ENCODE data around the gene GALT. TPM values are rescaled to one million over a fixed set of nuclear protein-coding genes. Genes with fewer than 3 reads are reported as not detected.

Gene GALT
- total and polyA plus RNA-seq, 2 donors (not counting 1 experiment from before 2014, with no cell fraction given) = 111 to 167 TPM

GRCh38 chr9:34659592-34660253 is 13.2 kb downstream of the GALT start:
- H3K4me1 Mint-ChIP-seq = peaks cover 7% of the 10 kb centered on the region
- H3K4me3 ChIP-seq (ENCODE audit: control extremely low read depth in 1 of 5, extremely low read depth in 1 of 5, insufficient read depth in 1 of 5, low read depth in 2 of 5, low read length in 4 of 5) = no peak overlapping the region
- H3K4me2 ChIP-seq (replicated peaks; ENCODE audit: low read depth, low read length, poor library complexity, severe bottlenecking) = no peak overlapping the region
- no peaks in the 10 kb centered on the region for H3K9me3 Mint-ChIP-seq (ENCODE audit: insufficient read depth)
- no peaks in the 10 kb centered on the region for H3K36me3 ChIP-seq (replicated peaks in 1 of 2; ENCODE audit: control extremely low read depth in 1 of 2, control insufficient read depth in 1 of 2, extremely low read depth in 1 of 2, insufficient read depth in 2 of 2, low read length in 1 of 2)
- H3K79me2 ChIP-seq (ENCODE audit: control insufficient read depth, insufficient read depth, low read length) = no peaks in the 10 kb centered on the region
- ATAC-seq (ENCODE audit: low read depth) = no peak
- no peak overlapping the region for H3K4me3 Mint-ChIP-seq
- peaks cover 4 to 5% of the 10 kb centered on the region in 2 donors for H3K4me1 ChIP-seq (ENCODE audit: control insufficient read depth in 2 of 2, insufficient read depth in 2 of 2, low read length in 2 of 2)
- H3K9ac ChIP-seq (ENCODE audit: low read length) = no peak overlapping the region
- H2AFZ ChIP-seq (ENCODE audit: insufficient read depth, low read depth, low read length, poor library complexity, severe bottlenecking) = no peak overlapping the region
- ChIA-PET CTCF (interaction anchor here (2.9 kb wide), 1 partner anchor 43 kb away, joined by 10 read pairs; no protein-coding TSS in a partner anchor), POLR2A (no interaction called here)
- H3K27ac Mint-ChIP-seq = no peak overlapping the region
- WGBS (ENCODE audit: insufficient coverage) = 92% methylated on average over 8 of the region's 8 CpGs
- intact Hi-C loops (cut with micrococcal nuclease) = no loop called here
- DNase-seq = no peak
- H3K27me3 Mint-ChIP-seq = peaks cover 3% of the 10 kb centered on the region
- TF ChIP-seq EZH2 (IDR thresholded peaks at IDR 0.05; ENCODE audit: borderline replicate concordance, insufficient read depth, low read depth, low read length, poor library complexity, severe bottlenecking) (no peak), CTCF (IDR thresholded peaks at IDR 0.05) (no peak)
- H3K27me3 ChIP-seq (replicated peaks in 1 of 4; ENCODE audit: control extremely low read depth in 1 of 4, control insufficient read depth in 3 of 4, insufficient read depth in 4 of 4, low read length in 3 of 4) = no peaks in the 10 kb centered on the region
- H3K27ac ChIP-seq (ENCODE audit: low read length in 2 of 2) = no peak overlapping the region
- no peaks in the 10 kb centered on the region for H3K9me3 ChIP-seq (ENCODE audit: control extremely low read depth in 1 of 3, control insufficient read depth in 2 of 3, insufficient read depth in 1 of 3, low read length in 2 of 3)
- no peaks in the 10 kb centered on the region for H4K20me1 ChIP-seq (ENCODE audit: control insufficient read depth, insufficient read depth, low read length, poor library complexity, severe bottlenecking)

- ATAC-seq (ENCODE audit: low read depth) (no peak), DNase-seq (no peak)
- Histone ChIP-seq H3K27me3 (replicated peaks in 1 of 4; ENCODE audit: control extremely low read depth in 1 of 4, control insufficient read depth in 3 of 4, insufficient read depth in 4 of 4, low read length in 3 of 4) (no peaks in the 10 kb centered on the region), H3K4me1 (ENCODE audit: control insufficient read depth in 2 of 2, insufficient read depth in 2 of 2, low read length in 2 of 2) (peaks cover 10 to 18% of the 10 kb centered on the region in 2 donors), H3K27ac (ENCODE audit: low read length in 2 of 2) (no peak within 1 kb of the TSS), H3K36me3 (replicated peaks in 1 of 2; ENCODE audit: control extremely low read depth in 1 of 2, control insufficient read depth in 1 of 2, extremely low read depth in 1 of 2, insufficient read depth in 2 of 2, low read length in 1 of 2) (no peaks in the 10 kb centered on the region), H3K4me3 (ENCODE audit: control extremely low read depth in 1 of 5, extremely low read depth in 1 of 5, insufficient read depth in 1 of 5, low read depth in 2 of 5, low read length in 4 of 5) (no peak within 1 kb of the TSS), H3K4me2 (replicated peaks; ENCODE audit: low read depth, low read length, poor library complexity, severe bottlenecking) (no peak within 1 kb of the TSS), H3K9ac (ENCODE audit: low read length) (no peak within 1 kb of the TSS), H3K9me3 (ENCODE audit: control extremely low read depth in 1 of 3, control insufficient read depth in 2 of 3, insufficient read depth in 1 of 3, low read length in 2 of 3) (peaks cover 0 to 8% (median 0%) of the 10 kb centered on the region in 3 donors), H4K20me1 (ENCODE audit: control insufficient read depth, insufficient read depth, low read length, poor library complexity, severe bottlenecking) (no peaks in the 10 kb centered on the region), H2AFZ (ENCODE audit: insufficient read depth, low read depth, low read length, poor library complexity, severe bottlenecking) (no peak within 1 kb of the TSS), H3K79me2 (ENCODE audit: control insufficient read depth, insufficient read depth, low read length) (no peaks in the 10 kb centered on the region)
- peaks cover 20% of the 10 kb centered on the region for H3K4me1 Mint-ChIP-seq
- H3K27ac Mint-ChIP-seq = no peak within 1 kb of the TSS
- CTCF ChIA-PET = interaction anchor here (0.7 to 4.9 kb wide), 6 partner anchors 15 to 40 kb away, joined by 3 to 34 read pairs (median 6); partner anchors contain the start of gene GALT
- no peak within 1 kb of the TSS for H3K4me3 Mint-ChIP-seq
- WGBS (ENCODE audit: insufficient coverage) = 93% methylated on average over 3 of the region's 4 CpGs
- no peaks in the 10 kb centered on the region for H3K27me3 Mint-ChIP-seq
- POLR2A ChIA-PET = no interaction called here
- H3K9me3 Mint-ChIP-seq (ENCODE audit: insufficient read depth) = no peaks in the 10 kb centered on the region
- intact Hi-C loops (cut with micrococcal nuclease) = no loop called here
- TF ChIP-seq EZH2 (IDR thresholded peaks at IDR 0.05; ENCODE audit: borderline replicate concordance, insufficient read depth, low read depth, low read length, poor library complexity, severe bottlenecking) = no peak
- TF ChIP-seq CTCF (IDR thresholded peaks at IDR 0.05) = no peak
Observed at GRCh38 chr9:34662526-34663302, 16.2 kb downstream of the GALT start, which contains the start of gene CCL27. TSS of gene CCL27 (minus strand) at chr9:34662657. CDS start at chr9:34662633, 24 bp downstream.
